GM12873 (cell line): ENCODE measurements around the gene CREB5.

ENCODE experiments used
- TF ChIP-seq, protein P1 (sequence below): IDR thresholded peaks from 2 replicates; pipeline ENCODE4 v1.5.1; 2012; ENCODE audit warnings: low read depth, mild to moderate bottlenecking, moderate library complexity, low read length, control low read depth; ENCODE audit not compliant: insufficient read depth; ENCODE audit errors: missing control alignments

The CREB5 gene

DNA sequence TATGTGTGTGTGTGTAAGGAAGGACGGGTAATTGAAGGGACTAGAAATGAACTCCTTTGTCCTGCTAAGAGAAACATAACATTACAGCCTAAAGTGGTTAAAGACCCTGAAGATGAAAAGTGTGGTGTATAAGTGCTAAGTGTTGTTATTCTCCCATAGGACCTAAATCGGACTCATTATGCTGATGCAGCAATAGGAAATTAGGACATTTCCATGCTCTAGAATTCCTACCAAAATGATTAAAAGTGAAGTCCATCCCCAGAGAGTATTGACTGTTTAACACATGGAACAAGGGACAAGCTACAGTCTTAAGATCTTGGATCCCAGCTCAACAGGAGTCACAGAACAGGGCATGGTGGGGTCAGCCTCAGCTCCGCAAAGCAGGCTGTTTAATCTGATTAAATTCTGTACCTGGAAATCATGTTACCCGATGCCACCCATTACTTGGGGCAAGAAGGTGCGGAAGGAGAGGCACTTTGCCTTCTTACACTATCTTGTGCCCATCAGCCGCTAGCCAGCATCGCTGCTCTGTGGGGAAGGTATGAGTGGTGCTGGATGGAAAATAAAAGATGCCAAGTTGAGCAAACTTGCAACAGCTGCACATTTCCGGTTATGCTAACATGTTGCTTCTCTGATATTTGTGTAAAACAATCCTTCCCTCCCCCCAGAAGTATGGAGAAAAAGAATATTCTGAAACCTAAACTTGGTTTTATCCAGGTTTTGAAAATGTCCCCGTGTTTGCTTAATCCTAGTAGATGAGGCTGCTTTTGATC is 100.5 kb downstream of the CREB5 start:
- TF ChIP-seq, protein P1, sequence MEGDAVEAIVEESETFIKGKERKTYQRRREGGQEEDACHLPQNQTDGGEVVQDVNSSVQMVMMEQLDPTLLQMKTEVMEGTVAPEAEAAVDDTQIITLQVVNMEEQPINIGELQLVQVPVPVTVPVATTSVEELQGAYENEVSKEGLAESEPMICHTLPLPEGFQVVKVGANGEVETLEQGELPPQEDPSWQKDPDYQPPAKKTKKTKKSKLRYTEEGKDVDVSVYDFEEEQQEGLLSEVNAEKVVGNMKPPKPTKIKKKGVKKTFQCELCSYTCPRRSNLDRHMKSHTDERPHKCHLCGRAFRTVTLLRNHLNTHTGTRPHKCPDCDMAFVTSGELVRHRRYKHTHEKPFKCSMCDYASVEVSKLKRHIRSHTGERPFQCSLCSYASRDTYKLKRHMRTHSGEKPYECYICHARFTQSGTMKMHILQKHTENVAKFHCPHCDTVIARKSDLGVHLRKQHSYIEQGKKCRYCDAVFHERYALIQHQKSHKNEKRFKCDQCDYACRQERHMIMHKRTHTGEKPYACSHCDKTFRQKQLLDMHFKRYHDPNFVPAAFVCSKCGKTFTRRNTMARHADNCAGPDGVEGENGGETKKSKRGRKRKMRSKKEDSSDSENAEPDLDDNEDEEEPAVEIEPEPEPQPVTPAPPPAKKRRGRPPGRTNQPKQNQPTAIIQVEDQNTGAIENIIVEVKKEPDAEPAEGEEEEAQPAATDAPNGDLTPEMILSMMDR = no peak

DNA sequence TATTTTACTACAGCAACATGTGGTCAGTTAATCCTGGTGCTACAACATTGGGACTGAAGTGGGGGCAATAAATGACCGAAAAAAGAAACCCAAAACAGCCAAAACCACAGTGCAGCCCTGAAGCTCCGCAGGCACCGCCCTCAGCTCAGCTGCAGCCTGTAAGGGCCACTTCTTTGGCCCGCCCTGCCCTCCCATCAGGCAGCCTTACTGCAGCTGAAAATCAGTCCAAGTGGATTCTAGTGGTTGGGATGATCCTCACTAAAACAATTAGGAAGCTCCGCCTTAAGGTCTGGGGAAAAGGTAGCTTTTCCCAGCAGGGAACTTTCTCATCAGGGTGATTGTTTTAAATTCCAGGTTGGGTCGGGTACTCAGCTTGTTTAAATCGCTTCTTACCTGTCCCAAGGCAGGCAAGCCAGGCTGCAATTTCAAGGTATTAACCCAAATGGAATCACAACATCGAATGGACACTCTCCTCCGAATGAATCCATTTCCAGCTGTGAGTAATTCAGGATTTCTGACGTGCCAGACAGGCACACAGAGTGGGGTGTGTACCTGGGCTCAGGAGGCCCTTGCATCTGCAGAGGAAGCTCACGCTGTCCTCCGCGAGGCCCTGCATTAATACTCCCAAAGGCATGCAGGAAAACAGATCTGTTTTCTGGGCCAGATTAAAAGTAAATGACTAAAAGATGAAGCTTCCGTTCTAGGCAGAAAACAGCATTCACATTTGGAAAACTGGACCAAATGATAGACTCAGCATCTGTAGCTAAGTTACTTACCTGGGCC is 104.3 kb downstream of the CREB5 start:
- TF ChIP-seq, protein P1 = no peak

DNA sequence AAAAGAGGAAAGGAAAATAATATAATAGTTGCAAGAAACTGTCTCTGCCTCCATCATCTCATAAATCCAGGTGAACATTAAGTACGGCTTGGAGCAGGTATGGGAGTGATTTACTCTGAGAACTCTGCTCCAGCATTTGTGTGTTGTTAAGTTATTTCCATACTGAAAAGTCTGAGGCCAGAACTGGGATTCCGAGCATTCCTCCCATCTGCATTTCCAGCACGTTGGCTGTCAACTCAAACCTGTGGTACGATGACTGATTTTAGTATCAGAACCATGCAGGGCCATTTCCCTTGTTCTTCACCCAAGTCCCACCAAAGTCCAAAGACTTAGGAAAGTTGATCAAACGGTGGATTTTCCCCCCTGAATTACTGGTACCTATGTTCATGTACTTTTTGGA is 104.9 kb downstream of the CREB5 start:
- TF ChIP-seq, protein P1 = no peak

DNA sequence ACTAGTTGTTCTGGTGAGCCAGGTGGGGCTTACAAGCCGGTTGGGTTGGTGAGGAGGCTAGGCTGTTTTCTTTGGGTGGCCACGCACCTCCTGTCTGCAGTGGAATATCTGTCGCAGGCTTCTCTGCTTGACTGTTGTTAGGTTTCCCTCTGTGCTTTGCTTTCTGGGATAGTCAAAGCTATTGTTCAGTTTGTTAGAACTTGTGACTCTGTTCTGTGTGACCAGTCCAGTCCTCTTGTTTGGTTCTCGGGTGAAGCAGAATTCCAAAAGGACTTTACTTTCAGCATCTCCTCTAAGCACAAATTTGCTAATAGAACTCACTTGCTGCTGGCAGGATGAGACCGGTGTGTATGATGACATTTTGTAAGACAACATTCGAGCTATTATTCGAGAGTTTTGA is 105.3 kb downstream of the CREB5 start:
- TF ChIP-seq, protein P1 = no peak

DNA sequence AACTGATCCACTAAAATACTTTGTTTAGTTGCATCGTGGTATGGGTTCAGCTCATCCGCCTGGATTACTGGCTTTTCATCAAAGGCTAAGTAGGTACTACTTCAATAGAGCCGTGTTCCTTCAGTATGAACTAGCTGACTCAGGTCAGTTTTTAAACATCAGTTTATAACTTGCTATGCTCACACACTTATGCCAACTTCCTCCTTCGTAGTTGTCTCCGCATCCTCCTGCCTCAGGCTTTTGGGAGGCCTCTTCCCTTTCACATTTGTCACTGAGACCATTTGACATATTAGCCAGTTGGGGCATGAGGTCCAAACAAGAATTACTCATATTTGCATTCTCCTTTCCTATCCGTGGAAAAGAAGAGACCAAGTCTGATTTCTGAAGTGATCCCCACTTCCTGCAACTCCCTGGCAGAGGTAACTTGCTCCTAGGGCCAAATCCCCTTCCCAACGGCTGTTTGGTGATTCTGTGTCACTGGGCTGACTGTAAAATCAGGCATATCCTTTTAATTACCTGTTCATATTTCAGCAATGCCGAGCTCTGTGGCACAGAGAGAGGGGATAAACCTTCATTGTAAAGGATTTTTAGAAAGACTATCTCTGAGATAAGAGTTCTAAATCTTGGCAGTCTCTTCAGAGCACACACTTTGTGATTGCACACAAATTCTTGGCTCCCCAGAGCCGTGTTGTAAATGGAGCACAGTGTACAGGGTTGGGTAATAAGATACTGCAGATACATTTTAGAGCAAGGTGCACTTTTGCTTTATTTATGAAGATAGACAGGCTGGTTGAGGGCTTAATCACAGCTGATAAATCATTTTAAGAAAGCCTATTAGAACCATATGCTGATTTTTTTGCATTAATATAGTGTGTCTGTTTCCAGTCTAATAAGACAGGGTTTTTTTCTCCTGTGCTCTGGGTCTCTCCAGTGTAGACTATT is 108.0 kb downstream of the CREB5 start:
- TF ChIP-seq, protein P1 = no peak

DNA sequence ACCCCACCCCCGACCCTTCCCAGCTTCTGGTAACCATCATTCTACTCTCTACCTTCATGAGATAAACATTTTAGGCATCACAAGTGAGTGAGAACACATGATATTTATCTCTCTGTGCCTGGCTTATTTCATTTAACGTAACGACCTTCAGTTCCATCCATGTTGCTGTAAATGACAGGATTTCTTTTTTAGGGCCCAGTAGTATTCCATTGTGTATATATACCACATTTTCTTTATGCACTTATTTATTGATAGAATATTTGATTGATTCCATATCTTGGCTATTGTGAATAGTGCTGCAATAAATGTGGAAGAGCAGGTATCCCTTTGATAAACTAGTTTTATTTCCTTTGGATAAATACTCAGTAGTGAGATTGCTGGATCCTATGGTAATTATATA is 112.7 kb downstream of the CREB5 start:
- TF ChIP-seq, protein P1 = no peak
